Measurements from ENCODE around the gene SMIM14.

DNA sequence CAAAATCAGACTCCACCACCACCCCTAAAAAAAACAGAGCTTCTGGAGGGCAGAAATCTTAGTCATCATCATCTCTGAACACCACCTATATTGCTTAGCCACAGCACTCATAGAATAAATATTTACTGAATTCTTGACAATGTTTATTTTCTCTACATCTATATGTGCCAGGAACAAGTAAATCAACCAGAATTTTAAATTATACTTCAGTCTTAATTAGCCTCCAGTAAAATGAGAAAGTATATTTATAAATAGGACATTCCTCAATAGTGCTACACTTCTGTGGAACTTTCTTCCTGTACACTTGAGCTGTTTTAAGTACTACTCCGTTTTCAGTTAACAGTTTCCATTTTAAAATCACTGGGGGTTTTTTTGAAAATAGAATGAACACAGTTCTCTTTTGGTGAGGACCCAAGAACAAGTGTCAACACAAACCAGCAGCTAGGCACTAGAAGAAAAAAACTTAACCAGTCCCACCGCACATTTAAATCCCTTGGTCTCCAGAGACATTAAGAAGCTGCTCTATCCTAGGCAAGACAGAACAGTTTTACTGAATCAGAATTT lies 25.5 kb downstream of the SMIM14 start:
- TF ChIP-seq TAF1 (IDR thresholded peaks at IDR 0.05; ENCODE audit: borderline replicate concordance, insufficient read depth, low read length) (no peak), POLR2AphosphoS5 (IDR thresholded peaks at IDR 0.05; ENCODE audit: low read depth, low read length) (no peak), FOXP2 (optimal IDR thresholded peaks at IDR 0.05; ENCODE audit: borderline replicate concordance, extremely low read depth, extremely low read length, insufficient read depth) (no peak)
